WI38 (cell line): ENCODE results near the gene APIP.

Experiments used
- H3K4me3 ChIP-seq: 2 replicates; pipeline ENCODE4 v1.5.1; 2011; ENCODE audit warnings: low read depth, mild to moderate bottlenecking, control low read depth, low read length
- CTCF ChIP-seq: IDR thresholded peaks from 2 replicates; pipeline ENCODE4 v1.5.1; 2012; ENCODE audit warnings: low read depth, mild to moderate bottlenecking, control low read depth, low read length

The APIP gene

GRCh38 chr11:34840736-34841386 lies 75.3 kb downstream of the APIP start:
- no peak overlapping the region for H3K4me3 ChIP-seq
- peak; percentile 43 for TF ChIP-seq CTCF

- H3K4me3 ChIP-seq: no peak overlapping the region
- TF ChIP-seq CTCF: no peak
Observed at GRCh38 chr11:34839969-34840368, 76.2 kb downstream of the APIP start.

- no peak overlapping the region for H3K4me3 ChIP-seq
- TF ChIP-seq CTCF: no peak
Observed at GRCh38 chr11:34836958-34837856, 79.0 kb downstream of the APIP start.

GRCh38 chr11:34833602-34834001 lies 82.6 kb downstream of the APIP start:
- TF ChIP-seq CTCF: no peak
- no peak overlapping the region for H3K4me3 ChIP-seq
